Measurements from ENCODE around the gene ROS1.
"Not testable (repeated sequence)": the region's sequence is repeated elsewhere in the genome, so short reads cannot be mapped to it uniquely, and the experiment has no call there.

ROS1 gene

DNA sequence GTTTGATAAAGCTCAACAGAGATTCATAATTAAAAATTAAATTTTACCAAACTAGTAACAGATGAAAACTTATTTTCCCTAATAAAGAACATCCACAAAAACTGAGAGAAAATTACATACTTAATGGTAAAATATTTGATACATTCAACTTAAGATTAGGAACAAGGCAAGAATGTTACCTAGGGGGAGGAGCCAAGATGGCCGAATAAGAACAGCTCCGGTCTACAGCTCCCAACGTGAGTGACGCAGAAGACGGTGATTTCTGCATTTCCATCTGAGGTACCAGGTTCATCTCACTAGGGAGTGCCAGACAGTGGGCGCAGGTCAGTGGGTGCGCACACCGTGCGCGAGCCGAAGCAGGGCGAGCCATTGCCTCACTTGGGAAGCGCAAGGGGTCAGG, 181.2 kb downstream of the ROS1 start:
- not testable (repeated sequence) for H3K36me3 ChIP-seq (ENCODE audit: control insufficient read depth, insufficient read depth, low read length); H3K4me3 ChIP-seq (ENCODE audit: extremely low read depth, insufficient read depth, low read length, poor library complexity, severe bottlenecking)
- 100% methylated on average over 1 of the region's 13 CpGs; no CpG with 5 or more reads in 1 of the 2 experiments for WGBS, 2 experiments (ENCODE audit: insufficient coverage in 2 of 2)

More for the DNA sequence above, 181.2 kb downstream of the ROS1 start:
- H3K27ac ChIP-seq (ENCODE audit: low read depth, low read length, severe bottlenecking); H3K4me1 ChIP-seq (ENCODE audit: control insufficient read depth, insufficient read depth, low read length, poor library complexity, severe bottlenecking); H3K9me3 ChIP-seq (ENCODE audit: control insufficient read depth, low read length): not testable (repeated sequence)
